HG03442 (cell line): ENCODE data around the gene PPP1R14C.

Source experiments
- ATAC-seq: cut with Tn5 transposase; IDR thresholded peaks from one replicate; pipeline ENCODE4 v1.9.1; 2021; ENCODE audit warnings: mild to moderate bottlenecking, moderate library complexity; ENCODE audit not compliant: unreplicated experiment

The PPP1R14C gene

DNA sequence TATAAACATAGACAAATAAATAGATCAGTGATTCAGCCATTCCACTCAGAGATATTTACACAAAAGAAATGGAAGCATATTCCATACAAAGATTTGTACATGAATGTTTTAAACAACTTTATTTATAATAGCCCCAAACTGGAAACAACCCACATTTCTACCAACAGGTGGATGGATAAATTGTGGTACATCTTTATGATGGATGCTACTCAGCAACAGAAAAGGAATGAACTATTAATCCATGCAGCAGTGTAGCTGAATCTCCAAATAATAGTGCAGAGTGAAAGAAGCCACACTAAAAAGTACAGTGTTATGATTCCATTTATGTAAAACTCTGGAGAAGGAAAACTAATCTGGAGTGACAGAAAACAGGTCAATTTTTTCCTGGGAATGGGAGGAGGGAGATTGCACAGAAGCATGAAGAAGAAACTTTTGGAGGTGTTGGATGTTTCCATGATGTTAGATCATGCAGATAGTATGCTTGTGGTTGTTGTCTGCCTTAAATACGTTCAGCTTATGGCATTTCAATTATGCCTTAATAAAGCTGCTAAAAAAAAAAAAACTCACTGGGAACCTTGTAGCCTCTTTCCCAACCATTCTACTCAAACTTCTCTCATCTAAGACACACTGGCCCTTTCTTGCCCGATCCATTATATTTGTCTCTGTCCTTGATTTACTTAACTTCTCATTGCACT, 100.9 kb downstream of the PPP1R14C start:
- ATAC-seq: no peak

DNA sequence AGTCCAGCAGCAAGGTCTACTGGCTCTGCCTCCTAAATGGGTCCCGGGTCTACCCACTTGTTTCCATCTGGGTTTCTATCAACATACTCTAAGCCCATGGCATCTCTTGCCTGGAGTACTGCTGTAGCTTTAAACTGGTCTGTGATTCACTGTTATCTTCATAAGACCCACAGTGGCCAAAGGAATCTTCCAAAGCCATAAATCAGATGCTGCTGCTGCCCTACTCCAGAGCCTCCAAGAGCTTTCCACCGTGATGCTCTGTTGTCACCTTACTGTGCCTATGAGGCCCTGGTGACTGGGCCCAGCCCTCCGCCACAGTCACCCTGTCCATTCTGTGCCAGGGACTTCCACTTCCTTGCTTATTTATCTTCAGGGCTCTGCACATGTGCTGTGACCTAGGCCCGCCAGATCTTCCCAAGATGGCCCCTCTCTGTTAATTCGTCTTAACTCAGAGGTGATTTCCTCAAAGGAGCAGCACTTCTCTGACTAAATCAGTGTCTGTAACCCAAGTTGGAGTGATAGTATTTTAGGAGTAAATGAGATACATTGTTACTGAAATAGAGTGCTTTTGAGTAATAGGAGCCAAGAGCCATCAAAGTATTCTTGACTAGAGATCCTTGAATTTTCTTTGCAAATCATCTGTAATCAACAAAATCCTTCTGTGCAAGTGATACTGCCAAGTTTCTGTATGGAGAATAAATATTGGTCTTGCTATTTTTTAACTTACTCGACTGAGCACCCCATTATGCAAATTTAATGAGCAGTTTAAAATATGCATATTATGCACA, 102.5 kb downstream of the PPP1R14C start:
- ATAC-seq: no peak

DNA sequence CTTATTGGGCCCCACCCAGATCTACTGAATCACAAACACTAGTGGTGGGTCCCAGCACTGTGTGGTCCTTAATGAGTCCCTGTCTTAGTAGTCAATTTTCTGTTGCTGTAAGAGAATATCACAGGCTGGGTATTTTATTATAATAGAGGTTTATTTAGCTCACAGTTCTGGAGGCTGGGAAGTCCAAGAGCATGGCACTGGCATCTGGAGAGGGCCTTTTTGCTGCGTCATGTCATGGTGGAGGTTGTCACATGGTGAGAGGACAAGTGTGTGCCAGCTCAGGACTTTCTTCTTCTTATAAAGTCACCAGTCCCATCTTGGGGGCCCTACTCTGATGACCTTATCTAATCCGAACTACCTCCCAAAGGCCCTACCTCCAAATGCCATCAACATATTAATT, 105.0 kb downstream of the PPP1R14C start:
- ATAC-seq: no peak

DNA sequence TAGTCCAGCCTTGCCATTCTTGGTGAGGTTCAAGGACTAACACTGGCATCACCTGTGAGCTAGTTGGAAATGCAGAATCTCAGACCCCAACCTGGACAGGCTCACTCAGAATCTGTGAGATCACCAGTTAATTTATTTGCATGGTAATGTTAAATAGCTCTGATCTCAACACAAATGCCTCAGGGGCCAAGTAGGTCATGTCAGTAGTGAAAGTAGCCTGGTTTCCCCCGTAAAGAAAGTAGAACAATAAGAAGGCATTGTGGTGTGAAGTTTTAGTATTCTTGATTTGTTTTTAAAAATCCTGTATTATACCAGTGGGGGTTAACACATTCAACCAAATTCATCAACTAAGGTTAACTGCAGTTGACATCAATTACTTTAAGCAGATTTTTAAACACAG, 105.5 kb downstream of the PPP1R14C start:
- ATAC-seq: no peak

DNA sequence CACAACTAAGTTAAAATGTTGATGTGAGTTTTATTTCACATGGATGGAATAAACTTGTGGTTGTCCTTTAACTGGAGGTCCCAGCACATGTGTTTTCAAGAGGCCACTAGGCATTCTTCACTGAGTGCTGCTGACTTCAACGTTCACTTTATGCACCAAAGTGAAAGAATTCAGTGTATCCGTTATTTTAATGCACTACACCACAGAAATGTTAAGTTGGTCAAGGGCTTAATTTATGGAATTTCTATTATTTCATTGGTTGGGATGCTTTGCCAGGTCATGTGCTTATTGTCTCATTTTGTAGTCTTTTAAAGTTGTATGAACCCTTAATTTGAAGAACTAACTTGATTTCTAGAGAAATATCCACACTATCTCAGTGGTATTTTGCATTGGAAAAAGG, 106.4 kb downstream of the PPP1R14C start:
- no peak for ATAC-seq

DNA sequence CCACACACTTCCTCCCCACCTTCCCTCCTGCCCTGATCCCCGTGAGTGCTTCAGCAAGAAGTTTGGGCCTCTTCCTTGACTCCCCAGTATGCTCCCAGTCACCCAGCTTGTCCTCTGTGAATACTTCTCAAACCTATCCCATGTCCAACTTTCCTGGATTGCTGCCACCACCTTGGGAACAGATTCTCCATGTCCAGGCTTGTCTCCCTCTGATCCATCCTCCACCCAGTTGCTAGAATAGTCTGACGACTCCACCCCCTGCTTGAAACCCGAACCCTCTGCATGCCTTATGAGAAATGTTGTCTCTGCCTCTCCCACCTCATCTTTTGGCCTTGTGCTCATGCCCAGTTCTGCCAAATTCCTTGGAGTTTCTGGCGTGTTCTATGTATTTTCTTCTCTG, 108.0 kb downstream of the PPP1R14C start:
- no peak for ATAC-seq

DNA sequence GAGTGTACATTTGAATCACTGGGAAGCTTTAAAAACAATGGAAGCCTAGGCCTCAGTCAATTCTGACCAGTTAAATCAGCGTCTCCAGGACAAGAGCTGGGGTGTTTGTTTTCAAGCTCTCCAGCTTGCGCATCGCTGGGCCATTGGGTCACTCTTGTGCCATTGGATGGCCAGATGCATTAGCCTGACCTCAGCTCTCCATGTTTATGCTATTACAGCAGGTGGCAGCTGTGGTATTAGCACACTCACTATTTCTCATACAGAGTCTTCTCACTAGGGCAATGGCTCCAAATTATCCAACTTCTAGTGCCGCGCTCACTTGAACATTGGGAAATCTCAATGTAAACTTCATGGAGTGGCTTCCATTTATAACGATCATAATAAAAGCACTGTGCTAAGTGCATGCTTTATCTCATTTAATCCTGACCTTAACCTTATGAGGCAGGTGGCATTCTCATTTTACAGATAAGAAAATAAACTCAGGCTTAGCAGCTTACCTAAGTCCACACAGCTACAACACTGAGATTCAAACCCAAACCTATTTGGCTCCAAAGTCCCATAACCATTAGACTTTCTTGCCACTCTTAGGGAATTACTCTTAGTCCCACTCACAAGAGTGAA, 108.8 kb downstream of the PPP1R14C start:
- no peak for ATAC-seq

DNA sequence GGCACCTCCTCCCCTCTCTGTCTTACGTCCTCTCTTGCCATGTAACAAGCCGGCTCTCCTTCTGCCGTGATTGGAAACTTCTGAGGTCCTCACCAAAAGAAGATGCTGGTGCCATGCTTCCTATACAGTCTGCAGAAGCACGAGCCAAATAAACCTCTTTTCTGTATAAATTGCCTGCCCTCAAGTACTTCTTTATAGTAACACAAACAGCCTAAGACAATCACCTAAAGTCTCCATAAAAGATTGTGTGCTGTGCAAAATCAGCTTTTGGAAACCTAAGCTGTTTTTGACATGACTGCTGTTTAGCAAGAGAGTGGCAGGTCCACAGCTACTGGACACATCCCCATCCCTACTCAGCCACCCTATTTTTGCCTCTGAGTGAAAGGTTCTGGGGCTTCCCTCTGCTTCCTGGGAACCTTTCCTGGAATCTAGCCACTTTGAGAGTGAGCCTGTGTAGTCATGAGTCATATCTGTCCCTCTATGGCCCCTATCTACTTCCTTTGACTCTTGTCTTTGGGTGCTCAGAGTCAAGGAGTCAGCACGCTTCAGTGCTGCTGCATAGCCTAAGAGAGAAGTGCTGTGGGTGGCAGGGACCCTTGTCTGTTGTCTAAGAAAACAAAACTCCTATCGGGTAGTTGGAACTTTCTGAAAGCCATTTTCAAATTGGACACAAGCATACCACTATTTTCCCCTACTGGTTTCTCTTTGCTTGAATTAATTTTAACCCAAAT, 110.0 kb downstream of the PPP1R14C start:
- peak; percentile 49 for ATAC-seq

DNA sequence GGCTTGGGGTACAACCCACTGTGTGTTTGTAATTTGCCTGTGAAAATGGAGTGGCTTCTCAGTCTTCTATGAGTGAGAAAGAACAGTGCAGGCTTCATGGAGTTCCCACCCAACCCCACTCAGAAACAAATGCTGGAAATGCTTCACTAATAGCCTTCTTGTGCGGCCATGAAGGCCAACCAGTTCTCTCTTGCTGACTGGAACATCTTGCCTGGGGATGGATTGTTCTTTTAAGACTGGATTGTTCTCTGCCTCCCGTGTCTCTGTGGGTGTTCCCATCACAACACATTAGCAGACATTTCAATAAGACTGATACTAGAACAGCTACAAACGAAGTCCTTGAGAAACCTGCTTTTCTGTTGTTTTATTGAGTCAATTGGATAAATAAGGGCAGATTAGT, 110.6 kb downstream of the PPP1R14C start:
- no peak for ATAC-seq

DNA sequence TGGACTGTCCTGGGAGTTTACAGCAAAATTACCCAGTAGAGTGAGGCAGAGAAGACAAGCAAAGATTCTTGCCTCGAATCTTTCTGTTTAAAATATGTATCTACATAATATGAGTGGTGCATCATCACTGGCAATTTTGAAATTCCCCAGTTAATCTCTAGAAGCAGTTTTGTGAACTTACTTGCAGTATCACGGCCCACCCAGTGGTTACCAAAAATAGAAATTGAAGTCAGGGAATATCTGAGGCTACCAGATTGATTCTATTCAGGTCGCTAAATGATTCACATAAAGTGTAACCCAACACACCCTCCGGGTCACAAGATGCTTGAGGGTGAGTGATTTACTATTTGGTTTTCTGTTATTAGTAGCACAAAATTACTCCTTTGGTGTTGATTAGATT, 111.9 kb downstream of the PPP1R14C start:
- ATAC-seq: no peak

DNA sequence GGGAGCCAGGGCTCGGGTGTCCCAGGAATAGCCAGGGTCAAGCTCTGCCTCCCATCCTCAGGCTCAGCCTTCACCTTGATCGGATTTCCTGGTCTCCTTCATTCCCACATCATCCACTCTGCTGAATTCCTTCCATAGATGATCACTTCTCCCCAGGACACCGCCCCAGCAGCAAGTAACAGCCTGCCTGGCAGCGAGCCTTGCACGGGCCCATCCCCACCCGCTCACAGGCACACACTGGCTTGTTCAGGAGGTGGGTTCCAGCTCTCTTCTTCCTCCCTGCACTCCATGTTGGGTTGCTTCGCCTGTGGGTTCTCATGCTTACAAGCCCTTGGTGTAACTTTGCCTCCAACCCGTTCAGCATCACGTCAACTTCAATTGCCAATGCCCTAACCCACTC, 113.0 kb downstream of the PPP1R14C start:
- no peak for ATAC-seq

DNA sequence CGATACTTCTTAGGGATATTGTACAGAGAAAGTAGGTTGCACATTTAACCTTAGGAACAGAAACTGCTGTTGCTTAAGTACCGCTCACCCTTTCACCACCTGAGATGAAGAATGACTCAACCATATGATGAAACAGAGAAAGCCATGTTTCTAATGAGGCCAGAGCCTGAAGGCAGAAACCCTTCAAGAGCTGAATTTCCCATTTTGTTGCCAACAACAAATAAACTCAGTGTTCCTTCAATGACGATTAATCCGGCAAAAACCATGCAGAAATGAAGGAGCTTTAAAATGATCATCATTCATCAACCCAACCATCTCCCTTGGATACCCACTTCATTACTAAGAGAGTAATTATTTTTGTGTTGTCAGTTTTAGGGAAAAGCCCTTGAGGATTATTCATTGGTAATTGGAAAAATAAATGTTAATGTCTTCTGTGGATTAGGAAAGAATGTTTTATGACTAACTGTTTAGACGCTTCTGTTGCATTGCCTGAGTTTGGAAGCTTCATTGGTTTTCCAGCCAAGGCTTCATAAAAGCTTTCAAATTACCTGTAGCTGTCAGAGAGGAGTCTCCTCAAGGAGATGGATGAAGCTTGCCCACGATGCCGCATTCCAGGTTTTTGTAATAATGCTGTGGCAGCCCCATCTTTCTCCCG, 113.9 kb downstream of the PPP1R14C start:
- ATAC-seq: no peak

DNA sequence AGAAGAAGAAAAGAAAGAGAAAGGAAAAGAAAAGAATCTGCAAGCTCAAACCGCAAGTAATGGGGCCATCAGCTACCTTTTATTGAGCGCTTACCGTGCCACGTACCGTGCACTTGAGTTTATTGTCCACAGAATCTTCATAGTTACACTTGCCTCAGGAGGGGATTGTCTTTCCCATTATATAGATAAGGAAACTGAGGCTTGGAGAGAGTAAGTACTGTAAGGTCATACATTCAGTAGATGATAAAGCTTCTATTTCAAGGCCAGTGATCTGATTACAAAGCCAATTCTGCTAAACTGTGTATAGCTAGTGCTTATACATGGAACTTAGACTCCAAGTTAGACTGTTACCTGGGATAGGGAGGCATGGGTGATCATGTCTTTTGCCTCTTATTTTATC, 115.5 kb downstream of the PPP1R14C start:
- no peak for ATAC-seq

DNA sequence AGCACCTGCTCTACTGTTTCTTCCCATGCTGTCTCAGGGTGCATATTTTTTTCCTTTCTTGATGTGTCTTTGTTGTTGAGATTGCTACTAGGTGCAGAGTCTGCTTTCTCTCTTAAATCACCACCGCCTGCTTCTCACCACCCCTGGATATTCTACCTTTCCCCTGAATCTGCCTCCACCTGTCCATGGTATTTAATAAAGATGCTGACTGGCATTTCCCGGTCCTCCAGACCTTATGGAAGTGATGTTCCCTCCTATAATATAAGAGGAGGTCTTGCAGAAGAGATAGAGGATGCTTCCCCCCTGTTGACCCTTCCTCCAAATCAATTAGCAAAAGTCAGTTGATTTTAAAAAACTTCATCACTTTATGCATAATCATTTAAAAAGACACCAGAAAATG, 118.1 kb downstream of the PPP1R14C start:
- no peak for ATAC-seq

DNA sequence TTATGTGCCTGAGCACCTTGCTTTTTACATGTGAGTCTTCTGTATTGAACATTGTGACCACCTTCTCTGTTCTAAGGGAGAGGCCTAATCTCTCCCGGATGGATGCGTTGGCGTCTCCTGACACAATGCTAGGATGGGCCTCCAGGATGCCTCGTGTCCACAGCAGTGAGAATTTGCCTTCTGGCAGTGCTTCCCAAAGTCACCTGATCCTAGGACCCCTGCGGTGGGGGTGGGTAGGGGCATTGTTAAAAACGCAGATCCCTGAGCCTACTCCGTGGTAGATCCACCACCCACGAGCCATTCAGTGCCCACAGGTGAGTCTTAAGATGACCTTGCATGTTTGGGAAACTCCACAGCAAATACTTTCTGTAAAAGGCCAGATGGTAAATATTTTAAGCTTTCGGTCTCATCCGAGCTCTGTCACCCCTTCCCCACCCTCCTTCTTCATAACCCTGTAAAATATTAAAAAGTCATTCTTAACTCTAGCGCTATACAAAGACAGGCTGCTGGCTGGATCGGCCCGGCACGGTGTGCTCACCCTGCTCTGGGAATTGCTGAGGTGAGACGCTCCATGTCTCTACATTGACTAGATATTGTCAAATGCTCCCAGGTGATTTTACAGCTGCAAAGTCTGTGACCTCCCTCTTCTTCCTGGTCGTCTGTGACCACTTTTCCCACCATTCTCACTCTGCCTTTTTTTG, 119.3 kb downstream of the PPP1R14C start:
- no peak for ATAC-seq

DNA sequence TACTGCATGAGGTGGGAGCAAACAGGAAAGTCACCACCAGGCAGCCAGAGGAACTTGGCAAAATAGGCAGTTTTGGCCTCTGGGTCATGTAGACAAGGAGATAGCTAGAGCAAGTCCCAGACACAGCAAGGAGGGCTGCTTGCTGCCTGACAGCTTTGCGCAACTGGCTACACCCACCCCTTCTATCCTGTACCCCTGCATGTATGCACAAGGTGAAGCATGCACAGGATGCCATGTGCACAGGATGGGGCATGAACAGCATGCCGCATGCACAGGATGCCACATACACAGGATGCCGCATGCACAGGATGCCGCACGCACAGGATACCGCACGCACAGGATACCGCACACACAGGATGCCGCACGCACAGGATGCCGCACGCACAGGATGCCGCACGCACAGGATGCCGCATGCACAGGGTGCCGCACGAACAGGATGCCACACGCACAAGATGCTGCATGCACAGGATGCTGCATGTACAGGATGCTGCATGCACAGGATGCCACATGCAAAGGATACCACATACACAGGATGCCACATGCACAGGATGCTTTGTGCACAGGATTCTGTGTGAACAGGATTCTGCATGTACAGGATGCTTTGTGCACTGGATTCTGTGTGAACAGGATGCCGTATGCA, 121.0 kb downstream of the PPP1R14C start:
- no peak for ATAC-seq

DNA sequence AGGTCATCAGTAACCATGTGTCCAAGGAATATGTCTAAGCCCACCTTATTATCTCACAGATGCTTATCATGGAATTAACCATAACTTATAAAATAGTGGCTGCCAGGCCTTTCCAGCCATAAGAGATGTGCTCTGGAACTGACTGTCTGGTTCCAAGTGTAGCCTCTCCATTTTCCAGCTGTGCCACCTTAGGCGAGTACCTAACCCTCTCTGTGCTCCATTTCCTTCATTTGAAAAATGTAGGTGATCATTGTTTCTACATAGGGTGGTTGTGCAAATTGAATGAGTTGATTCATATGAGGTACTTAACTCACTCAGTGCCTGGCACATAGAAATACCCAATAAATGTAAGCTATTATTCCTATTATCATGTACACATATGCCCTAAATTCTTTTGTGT, 123.5 kb downstream of the PPP1R14C start:
- no peak for ATAC-seq

DNA sequence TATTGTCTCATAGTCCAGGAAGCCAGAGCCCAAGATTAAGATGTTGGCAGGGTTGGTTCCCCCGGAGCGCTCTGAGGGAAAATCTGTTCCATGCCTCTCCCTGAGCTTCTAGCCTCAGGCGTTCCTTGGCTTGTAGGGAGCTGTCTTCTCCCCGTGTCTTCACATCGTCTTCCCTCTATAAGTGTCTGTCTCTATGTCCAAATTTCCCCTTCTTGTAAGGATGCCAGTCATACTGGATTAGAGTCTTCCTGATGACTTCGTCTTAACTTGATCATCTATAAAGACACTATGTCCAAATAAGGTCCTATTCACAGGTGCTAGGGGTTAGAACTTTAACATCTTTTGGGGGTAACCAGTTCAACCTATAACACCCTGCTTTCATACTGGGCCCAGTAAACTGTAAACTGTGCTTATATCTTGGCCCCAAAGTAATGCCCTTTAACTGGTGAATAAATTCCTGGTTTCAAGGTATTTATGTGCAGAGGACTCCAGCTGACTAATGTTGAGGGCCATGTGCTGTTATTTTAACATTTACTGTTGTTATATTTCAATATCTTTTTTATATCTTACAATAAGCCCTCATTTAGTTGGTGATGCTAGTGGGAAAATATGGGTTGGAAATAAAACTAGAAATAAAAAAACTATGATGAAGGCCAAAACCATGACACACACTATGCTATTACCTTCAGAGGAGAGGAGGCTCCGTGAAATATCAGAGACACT, 124.3 kb downstream of the PPP1R14C start:
- no peak for ATAC-seq
